ENCODE results near the gene TGFA. TPM values are rescaled to one million over a fixed set of nuclear protein-coding genes. Genes with fewer than 3 reads are reported as not detected.

TGFA gene
- total RNA-seq, 1 experiment from 2014 or later = 50.1 TPM

DNA sequence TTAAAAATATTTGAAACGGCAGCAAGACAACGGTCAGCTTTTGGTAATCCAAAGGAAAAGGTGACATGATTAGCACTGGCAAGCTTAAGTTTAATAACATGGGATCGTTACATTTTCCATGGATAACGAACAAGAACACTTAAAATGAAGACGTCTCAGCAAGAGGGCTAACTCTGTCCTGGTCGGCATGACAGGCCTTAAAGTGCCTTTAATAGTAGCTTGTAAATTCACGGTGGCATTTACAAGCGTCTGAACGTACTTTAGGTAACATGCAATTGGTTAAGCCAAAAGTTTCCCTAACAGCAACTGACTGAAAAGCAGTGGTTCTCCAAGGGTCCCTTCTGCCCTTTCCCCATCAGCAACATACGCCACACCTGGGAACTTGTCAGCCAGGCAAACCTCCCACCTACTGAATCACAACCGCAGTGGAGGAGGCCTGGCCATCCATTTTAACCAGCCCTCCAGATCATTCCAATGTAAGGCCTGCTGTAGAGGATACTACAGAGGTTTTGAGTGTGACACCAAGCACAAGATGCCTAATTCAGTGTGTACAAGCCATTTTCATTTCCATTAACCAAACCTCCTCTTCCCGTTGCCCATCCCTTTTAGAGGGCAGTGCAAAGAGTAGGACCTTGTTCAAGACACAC, 4.4 kb downstream of the TGFA start:
- POLR2A ChIA-PET = no interaction called here
- Histone ChIP-seq H3K9ac (ENCODE audit: low read length) (no peak overlapping the region), H3K27ac (ENCODE audit: low read depth, low read length) (no peak overlapping the region), H2AFZ (ENCODE audit: low read depth, low read length, poor library complexity, severe bottlenecking) (no peak overlapping the region), H4K20me1 (ENCODE audit: insufficient read depth) (no peaks in the 10 kb centered on the region), H3K27me3 (ENCODE audit: insufficient read depth, low read length) (no peaks in the 10 kb centered on the region), H3K4me2 (ENCODE audit: low read length) (no peak overlapping the region), H3K4me1 (ENCODE audit: control insufficient read depth in 1 of 2, insufficient read depth in 2 of 2, low read length in 2 of 2) (peaks cover 26 to 41% of the 10 kb centered on the region in 2 experiments), H3K9me2 (ENCODE audit: insufficient read depth) (no peaks in the 10 kb centered on the region), H3K79me2 (ENCODE audit: insufficient read depth, low read length) (peaks cover 92% of the 10 kb centered on the region), H3K36me3 (ENCODE audit: control insufficient read depth in 1 of 2, insufficient read depth in 2 of 2, low read length in 2 of 2) (no peaks in the 10 kb centered on the region), H3K9me3 (ENCODE audit: control insufficient read depth in 1 of 2, insufficient read depth in 1 of 2, low read depth in 1 of 2, low read length in 2 of 2) (no peaks in the 10 kb centered on the region), H3K4me3 (replicated peaks in 1 of 2; ENCODE audit: low read depth in 1 of 2, low read length in 2 of 2) (no peak overlapping the region)
- DNase-seq (ENCODE audit: low read depth, low spot score) (no peak), ATAC-seq (no peak)
- CTCF ChIA-PET = interaction anchor here (0.6 to 0.9 kb wide), 2 partner anchors 68 to 245 kb away, joined by 3 read pairs; no protein-coding TSS in a partner anchor
- TF ChIP-seq ELF1 (IDR thresholded peaks at IDR 0.05; ENCODE audit: borderline replicate concordance, low read depth) = no peak
- no peak for TF ChIP-seq SIN3A (IDR thresholded peaks at IDR 0.05; ENCODE audit: low read depth)
- TF ChIP-seq, protein P1, sequence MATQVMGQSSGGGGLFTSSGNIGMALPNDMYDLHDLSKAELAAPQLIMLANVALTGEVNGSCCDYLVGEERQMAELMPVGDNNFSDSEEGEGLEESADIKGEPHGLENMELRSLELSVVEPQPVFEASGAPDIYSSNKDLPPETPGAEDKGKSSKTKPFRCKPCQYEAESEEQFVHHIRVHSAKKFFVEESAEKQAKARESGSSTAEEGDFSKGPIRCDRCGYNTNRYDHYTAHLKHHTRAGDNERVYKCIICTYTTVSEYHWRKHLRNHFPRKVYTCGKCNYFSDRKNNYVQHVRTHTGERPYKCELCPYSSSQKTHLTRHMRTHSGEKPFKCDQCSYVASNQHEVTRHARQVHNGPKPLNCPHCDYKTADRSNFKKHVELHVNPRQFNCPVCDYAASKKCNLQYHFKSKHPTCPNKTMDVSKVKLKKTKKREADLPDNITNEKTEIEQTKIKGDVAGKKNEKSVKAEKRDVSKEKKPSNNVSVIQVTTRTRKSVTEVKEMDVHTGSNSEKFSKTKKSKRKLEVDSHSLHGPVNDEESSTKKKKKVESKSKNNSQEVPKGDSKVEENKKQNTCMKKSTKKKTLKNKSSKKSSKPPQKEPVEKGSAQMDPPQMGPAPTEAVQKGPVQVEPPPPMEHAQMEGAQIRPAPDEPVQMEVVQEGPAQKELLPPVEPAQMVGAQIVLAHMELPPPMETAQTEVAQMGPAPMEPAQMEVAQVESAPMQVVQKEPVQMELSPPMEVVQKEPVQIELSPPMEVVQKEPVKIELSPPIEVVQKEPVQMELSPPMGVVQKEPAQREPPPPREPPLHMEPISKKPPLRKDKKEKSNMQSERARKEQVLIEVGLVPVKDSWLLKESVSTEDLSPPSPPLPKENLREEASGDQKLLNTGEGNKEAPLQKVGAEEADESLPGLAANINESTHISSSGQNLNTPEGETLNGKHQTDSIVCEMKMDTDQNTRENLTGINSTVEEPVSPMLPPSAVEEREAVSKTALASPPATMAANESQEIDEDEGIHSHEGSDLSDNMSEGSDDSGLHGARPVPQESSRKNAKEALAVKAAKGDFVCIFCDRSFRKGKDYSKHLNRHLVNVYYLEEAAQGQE (IDR thresholded peaks at IDR 0.05; ENCODE audit: low read depth) = no peak
- TF ChIP-seq, protein P2, sequence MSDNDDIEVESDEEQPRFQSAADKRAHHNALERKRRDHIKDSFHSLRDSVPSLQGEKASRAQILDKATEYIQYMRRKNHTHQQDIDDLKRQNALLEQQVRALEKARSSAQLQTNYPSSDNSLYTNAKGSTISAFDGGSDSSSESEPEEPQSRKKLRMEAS (IDR thresholded peaks at IDR 0.05) = no peak
- no peak for TF ChIP-seq ZFX (IDR thresholded peaks at IDR 0.05)
- no peak for TF ChIP-seq SP1 (IDR thresholded peaks at IDR 0.05; ENCODE audit: low read depth)
- no peak for TF ChIP-seq POLR2A (IDR thresholded peaks at IDR 0.05; ENCODE audit: borderline replicate concordance, extremely low read depth, insufficient read depth, insufficient read length)
- TF ChIP-seq SRF (IDR thresholded peaks at IDR 0.05; ENCODE audit: low read depth) = no peak
- TF ChIP-seq CBX3 (IDR thresholded peaks at IDR 0.05; ENCODE audit: low read depth) = no peak
- no peak for TF ChIP-seq EZH2 (IDR thresholded peaks at IDR 0.05)
- TF ChIP-seq, protein P3, sequence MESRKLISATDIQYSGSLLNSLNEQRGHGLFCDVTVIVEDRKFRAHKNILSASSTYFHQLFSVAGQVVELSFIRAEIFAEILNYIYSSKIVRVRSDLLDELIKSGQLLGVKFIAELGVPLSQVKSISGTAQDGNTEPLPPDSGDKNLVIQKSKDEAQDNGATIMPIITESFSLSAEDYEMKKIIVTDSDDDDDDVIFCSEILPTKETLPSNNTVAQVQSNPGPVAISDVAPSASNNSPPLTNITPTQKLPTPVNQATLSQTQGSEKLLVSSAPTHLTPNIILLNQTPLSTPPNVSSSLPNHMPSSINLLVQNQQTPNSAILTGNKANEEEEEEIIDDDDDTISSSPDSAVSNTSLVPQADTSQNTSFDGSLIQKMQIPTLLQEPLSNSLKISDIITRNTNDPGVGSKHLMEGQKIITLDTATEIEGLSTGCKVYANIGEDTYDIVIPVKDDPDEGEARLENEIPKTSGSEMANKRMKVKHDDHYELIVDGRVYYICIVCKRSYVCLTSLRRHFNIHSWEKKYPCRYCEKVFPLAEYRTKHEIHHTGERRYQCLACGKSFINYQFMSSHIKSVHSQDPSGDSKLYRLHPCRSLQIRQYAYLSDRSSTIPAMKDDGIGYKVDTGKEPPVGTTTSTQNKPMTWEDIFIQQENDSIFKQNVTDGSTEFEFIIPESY (IDR thresholded peaks at IDR 0.05; ENCODE audit: extremely low read depth, insufficient replicate concordance, low read length) = no peak
- TF ChIP-seq, protein P4, sequence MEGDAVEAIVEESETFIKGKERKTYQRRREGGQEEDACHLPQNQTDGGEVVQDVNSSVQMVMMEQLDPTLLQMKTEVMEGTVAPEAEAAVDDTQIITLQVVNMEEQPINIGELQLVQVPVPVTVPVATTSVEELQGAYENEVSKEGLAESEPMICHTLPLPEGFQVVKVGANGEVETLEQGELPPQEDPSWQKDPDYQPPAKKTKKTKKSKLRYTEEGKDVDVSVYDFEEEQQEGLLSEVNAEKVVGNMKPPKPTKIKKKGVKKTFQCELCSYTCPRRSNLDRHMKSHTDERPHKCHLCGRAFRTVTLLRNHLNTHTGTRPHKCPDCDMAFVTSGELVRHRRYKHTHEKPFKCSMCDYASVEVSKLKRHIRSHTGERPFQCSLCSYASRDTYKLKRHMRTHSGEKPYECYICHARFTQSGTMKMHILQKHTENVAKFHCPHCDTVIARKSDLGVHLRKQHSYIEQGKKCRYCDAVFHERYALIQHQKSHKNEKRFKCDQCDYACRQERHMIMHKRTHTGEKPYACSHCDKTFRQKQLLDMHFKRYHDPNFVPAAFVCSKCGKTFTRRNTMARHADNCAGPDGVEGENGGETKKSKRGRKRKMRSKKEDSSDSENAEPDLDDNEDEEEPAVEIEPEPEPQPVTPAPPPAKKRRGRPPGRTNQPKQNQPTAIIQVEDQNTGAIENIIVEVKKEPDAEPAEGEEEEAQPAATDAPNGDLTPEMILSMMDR (IDR thresholded peaks at IDR 0.05 in 2 of 3, conservative IDR thresholded peaks at IDR 0.05 in 1 of 3; ENCODE audit: borderline replicate concordance in 1 of 3, insufficient read depth in 1 of 3, low read depth in 2 of 3, low read length in 2 of 3) = no peak
- no peak for TF ChIP-seq EGR1 (IDR thresholded peaks at IDR 0.05; ENCODE audit: low read depth)
- no peak for TF ChIP-seq ZNF274 (IDR thresholded peaks at IDR 0.05; ENCODE audit: low read depth, low read length)
- no peak for TF ChIP-seq JUND (IDR thresholded peaks at IDR 0.05)
- BruUV-seq (replicated peaks) = no TSS peak
- intact Hi-C loops (cut with micrococcal nuclease) = no loop called here
- RAD21 ChIA-PET (ENCODE audit: low non-redundant PET in 1 of 2, low total read pairs in 2 of 2, uncharacterized antibody in 2 of 2, unreplicated experiment in 2 of 2) = no interaction called here

Measured in HCT116 (cell line).